Tracheal epithelial cell (primary cell): ENCODE measurements around the gene GOT2. TPM values are rescaled to one million over a fixed set of nuclear protein-coding genes. Genes with fewer than 3 reads are reported as not detected.

Source experiments
- total RNA-seq: library from RNA; depleted of rRNA; stranded (reverse); fragments of >200 nt; gene quantifications from 2 replicates; pipeline ENCODE4 v1.2.1, GENCODE V29; 2014

Gene GOT2
- 56.7 and 57.1 TPM in 2 replicates for total RNA-seq

DNA sequence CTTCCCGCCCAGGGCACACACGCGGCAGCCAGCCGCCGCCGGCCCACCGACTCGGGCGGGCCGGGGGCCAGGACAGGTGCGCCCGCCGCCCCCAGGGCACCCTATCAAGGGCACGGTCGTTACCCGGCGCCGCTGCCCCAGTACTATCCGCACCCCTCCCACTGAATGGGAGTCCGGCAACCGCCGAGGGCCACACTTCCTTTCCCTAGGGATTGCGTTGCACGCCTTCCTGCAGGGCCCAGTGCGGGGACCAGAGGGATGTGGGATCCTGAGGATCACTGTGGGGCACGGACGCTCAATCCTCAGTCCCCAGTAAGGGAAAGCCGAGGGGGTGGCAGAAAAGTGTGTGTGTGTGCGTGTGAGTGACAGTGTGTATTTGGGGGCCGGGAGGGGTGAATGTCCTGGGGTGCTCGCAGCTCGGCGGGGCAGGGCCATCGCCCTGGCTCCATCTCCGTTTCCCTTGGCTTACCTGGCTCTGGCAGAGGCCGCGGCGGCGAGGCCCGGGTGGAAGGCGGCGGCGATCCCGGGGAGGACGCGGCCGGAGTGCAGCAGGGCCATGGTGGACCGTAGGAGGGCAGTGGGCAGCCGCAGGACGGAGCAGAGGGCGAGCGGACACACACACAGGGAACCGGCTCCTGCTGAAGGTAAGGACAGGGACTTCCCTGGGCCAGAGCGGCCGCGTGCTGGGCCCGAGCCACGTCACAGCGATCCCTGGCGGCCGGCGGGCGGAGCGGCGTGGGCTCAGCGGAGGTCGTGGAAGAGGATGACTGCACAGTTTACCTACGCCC, at the start of gene GOT2:
TSS of gene GOT2 (minus strand) at position 646 of the 788 bp plus-strand sequence. CDS start at position 558, 88 bp downstream.

DNA sequence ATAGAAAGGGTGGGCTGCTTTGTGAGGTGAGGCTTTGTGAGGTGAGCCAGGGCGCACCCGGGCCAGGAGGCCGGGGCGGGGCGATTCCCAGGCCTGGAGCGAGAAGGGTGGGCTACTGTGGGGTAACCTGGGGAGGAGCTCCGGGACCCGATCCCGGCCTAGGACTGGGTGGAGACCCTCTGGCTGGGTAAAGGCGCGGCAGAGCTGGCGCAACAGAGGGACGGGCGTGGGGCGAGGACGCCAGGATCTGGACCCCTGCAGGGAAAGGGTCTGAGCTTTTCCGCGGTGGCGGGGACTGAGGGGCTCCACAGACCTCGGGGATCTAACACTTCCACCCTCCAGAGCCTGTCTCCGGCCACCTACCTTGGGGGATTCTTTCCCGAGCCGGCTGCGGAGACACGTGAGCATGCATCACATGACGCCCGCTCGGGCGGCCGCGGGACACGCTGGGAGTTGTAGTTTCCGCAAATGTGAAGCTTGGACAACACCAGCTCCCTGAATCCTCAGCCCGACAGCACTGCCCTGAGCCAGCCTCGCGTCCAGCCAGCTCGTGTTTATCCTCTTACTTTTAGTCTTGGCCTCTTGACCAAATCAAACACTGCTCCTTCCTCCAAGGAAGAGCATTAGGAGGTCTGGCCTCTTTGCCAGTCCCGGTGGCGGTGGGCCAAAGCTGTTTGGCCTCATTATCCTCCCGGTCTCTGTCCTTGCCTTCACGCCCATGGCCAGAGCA, 49.6 kb downstream of the GOT2 start, which contains the start of gene SLC38A7:
TSS of gene SLC38A7 (minus strand) at position 417 of the 730 bp plus-strand sequence. CDS start 4,644 bp downstream, outside the sequence.

Other genes with a start within 250 kb of the GOT2 start
- 5.8 and 15.9 TPM in 2 replicates for gene NDRG4, start 234.2 kb downstream of the GOT2 start, total RNA-seq
- gene SETD6, start 218.8 kb downstream of the GOT2 start, total RNA-seq, result 21.9 and 22.6 TPM in 2 replicates
- gene CNOT1, start 104.5 kb downstream of the GOT2 start, total RNA-seq, result 123 and 142 TPM in 2 replicates
- 20.5 and 22.4 TPM in 2 replicates for gene SLC38A7, start 49.5 kb downstream of the GOT2 start, total RNA-seq